ENCODE measurements around the gene RETSAT.
"Not testable (repeated sequence)": the region's sequence is repeated elsewhere in the genome, so short reads cannot be mapped to it uniquely, and the experiment has no call there.

The RETSAT gene

DNA sequence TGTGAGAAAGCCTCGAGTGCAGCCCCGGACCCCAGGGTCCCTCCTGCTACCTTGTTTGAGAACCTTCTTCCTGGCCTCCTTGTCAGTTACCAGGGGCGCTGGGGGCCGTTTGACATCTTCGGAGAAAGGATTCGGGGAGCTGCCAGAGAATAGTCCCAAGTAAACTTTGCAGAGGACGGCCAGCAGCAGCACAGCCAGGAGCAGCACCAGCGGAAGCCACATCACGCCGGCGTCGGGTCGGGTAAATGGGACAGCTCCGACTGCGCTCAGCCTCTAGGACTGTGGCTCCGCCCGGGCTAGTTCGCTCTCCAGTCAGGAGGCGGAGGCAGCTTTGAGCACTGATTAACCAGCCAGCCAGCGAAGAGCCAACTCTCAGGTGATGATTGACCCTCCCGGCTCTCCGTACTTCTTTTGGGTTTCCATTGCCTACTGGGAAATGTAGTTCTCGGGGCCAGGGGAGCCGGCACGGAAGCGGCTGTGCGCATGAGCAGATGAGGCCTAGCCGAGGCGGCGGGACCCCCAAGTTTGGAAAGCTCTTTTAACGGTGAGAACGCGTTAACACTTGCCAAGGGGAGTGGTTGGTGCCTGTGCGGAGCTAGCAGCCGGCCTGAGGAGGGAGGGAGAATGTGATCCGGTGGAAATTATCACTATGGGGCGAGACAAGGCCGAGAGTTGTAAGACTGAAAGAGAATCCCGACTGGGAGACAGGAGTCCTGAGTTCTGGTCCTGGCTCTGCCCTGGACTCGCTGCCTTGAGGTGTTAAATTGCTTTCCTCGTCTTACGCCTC, at the start of gene RETSAT, which contains the start of gene ELMOD3:
Gene RETSAT, minus strand, starts transcription at position 243 of the 787 bp plus-strand sequence. Its CDS starts 21 bp downstream, at position 222.
Gene ELMOD3, plus strand, starts transcription at position 484 of the 787 bp plus-strand sequence. CDS start 2,430 bp downstream, outside the sequence.
- peak; percentile 97 for DNase-seq

DNA sequence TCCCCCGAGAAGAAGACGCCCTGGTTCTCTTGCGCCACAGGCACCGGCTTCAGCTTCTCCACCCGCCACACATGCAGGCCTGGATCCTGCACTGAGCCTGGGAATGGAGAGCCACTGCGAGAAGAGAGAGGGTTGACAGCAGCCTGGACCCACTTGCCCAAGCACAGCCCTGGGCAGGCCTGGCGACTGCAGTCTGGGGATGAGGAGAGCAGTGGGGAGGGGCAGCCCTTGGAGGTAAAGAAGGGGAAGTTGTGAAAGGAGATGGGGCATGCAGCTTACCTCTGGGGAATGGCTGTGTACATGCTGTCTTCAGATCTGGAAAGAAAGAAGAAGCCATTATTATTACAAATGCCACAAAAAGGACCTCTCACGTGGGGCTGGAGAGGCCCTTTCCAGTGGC, 47.5 kb upstream of the RETSAT start:
- DNase-seq = no peak

DNA sequence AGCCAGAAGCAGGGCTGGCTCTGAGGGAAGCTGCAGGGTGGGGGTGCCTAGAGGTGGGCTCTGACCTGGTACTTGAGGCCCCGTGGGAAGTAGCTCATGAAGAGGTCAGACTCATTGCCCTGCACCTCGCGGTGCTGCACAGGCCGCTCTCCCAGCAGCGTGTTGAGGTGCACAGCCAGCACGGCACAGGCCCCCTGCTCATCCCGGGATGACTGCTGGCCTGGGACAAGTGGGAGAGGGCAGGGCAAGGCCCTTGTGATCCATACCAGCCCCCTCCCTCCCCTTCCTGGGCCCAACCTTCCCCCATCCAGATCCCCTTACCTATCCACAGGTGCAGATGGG, 47.1 kb upstream of the RETSAT start:
- DNase-seq = no peak

DNA sequence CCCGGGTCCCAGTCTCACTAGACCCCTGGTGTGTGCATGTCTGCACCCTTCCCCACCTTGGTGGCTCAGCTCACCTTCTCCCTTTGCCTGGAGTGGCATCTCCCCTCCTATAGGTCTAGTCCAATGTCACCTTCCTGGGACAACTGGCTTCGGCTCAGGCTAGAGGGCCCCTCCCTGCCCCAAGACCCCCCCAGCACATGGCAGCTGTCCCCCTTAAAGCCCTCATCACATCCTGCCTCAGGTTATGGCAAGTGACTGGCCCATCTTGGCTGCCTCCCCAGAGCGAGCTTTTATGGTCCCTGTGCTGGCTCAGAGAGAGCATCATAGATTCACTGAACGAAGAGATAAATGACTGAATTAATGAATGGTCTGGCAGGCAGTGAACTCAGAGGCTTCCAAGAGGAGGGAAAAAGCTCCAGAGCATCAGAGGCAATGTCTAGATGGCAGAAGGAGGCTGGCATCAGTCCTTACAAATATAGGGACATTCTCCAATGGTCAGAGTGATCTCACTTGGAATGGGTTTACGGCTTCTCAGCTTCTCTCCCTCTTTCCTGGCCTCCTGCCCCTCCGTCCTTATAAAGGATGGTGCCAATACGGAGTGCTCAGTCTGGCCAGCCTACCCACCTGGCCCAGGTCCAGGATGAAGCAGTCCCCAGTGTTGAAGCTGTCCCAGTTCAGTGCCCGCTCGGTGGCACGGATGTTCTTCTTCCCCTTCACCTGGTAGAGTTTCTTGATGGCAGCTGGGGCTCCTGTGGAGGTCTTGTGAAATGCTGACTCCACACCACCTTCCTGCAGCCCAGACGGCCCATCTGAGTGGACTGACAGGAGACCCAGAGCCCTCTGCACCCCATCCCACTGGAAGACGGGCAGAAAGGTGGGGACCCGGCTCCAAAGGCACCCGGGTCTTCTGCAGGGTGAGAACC, 46.5 kb upstream of the RETSAT start:
- DNase-seq = no peak

DNA sequence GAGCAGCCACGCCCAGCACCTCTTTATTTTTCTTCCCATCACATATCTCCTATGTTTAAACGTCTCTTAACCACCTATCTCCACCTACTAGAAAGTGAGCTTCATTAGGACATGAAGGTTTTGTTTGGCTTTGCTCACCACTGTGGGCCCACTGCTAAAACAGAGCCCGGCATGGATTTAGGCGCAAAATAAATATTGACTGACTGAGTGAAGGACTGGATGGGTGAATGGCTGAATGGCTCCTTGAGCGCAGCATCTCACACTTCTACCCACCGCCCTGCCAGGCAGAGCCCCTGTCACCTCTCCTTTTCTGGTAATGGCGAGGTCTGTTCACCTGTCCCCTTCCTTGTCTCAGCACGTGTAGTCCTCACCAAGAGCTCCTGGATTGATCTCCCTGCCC, 45.7 kb upstream of the RETSAT start:
- DNase-seq = no peak

DNA sequence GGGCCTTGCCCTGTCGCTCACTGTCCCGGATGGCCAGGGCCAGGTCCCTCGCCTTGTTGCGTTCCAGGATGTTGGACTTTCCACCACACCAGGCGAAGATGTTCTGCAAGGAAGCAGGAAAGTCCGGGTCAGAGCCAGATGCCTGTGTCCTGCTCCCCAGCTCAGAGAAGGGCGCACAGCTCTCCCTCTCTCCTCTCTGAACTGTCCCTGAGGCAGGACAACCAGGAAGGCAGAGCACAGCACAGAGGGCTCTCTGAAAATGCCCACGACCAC, 44.8 kb upstream of the RETSAT start:
- DNase-seq = no peak

DNA sequence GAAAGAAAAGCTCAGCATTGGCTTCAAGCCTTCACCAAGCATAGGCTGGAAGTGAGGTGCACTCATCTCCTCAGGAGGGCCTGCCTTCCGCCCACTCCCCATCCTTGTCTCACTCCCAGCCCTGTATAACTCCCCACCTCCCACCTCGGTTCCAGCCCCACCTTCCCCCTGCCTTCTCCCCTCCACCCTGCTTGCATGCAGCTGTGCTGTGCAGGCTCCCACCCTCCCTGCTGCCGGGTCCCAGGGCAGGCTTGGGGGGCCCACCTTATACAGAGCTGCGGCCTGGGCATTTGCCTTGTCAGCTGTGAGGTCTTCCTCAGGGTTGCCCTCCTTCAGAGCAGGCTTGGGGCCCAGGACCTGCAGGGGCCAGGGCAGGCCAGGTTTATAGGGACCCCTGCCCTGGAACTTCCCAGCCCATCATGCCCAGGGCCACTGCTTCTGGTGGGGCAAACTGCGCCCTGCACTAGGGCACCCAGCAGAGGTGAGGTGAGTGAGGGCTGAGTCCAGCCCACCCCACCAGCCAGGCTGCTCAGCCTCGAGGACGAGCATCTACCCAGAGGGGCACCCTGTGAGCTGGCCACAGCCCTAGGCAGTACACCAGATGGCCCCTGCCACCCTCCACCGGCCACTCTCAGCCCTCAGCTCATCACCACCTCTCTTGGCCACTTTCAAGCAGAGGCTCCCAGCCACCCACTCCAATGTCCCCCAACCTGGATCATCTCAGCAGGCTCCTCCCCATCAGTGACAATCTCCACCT, 44.3 kb upstream of the RETSAT start:
- DNase-seq = no peak

DNA sequence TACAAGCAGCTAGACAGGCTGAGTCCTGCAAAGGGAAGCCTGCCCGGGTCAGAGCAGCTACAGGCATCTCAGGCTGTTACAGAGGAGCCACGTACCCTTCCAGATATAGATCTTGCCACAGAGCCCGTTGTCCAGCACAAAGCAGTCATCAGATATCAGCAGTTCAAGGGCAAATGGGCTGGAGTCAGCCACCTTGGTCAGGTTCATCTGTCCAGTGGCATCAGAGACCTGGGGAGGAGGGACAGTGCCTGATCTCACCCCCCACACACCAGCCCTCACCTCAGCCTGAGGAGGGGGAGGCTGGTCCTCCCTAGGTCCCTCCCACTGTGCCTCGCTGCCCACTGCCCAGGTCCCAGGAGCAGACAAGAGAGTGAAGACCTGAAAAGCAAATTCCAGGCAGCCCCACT, 43.6 kb upstream of the RETSAT start:
- no peak for DNase-seq

DNA sequence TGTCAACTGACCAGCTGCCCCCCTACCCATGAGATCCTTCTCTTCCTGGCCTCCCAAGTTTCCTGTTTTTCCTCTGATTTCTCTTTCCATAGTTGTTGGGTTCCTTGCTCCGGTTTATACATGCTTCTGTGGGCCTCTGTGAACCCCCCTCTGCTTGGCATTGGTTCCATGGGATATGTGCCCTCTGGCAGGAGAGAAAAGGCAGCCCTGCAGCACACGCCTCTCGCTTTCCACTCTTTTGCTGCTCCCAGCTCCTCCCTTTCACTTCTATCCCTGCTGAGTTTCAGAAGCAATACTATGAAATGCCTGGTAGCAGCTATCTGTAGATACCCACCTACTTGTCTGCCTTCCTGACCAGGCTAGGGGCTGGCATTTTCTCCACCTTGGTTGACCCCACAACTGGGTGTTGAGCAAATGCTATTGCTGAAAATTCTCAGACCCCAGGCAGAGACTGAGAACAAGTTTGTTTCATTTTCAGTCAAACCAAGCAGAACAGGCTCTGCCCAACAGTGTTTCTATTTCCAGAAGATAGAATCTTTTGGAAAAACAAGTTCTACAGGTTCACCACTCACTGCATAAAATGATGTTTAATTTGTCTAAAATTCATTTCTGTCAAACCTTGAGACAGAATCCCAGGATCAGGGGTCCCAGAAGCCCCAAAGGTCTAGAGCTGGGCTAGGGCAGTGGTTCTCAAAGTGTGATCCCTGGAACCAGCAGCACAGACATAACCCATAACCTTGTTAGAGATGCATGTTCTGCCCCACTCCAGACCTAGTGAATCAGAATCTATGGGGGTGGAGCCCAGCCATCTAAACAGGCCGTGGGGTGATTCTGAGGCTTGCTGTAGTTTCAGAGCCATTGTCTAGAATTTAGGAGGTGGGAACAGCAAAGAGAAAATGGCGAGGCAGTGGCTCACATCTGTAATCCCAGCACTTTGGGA, 42.5 kb upstream of the RETSAT start:
- DNase-seq = no peak

DNA sequence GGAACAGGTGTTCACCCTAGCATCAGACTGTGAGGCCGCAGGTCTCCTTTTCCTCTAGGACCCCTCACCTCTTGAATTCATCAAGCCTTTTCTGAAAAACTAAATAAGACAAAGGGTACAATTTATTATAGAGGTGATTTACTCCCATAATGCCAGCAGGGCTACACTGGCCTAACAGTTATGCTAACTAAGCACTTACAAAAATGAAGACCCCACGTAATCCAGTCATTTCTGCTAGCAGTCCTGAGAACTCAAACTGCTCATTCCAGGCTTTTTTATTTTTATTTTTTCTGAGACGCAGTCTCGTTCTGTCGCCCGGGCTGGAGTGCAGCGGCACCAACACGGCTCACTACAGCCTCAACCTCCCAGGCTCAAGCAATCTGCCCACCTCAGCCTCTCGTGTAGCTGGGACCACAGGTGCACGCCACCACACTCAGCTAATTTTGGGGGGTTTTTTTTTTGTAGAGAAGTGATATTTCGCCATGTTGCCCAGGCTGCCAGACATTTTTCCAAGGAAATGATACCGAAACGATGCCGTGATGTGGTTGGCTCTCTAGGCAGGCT, 41.7 kb upstream of the RETSAT start:
- DNase-seq = no peak

DNA sequence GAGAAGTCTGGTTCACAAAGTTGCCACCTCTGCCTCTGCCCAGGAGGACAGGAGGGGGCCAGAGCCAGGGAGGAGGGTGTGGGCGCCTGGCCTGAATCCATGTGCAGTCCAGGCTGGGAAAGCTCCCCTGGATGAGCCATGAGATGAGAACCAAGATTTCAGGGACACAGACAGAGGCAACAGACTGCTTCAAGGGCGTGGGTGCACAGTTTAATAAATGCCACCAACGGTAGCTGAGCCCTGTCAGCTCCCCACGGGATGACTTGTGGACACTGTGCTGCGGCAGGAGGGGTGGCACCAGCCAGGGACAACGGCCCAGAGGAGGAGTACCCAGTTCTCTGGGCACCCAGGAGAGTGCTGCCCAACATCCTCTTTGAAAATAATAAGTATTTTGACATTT, 40.6 kb upstream of the RETSAT start:
- no peak for DNase-seq

DNA sequence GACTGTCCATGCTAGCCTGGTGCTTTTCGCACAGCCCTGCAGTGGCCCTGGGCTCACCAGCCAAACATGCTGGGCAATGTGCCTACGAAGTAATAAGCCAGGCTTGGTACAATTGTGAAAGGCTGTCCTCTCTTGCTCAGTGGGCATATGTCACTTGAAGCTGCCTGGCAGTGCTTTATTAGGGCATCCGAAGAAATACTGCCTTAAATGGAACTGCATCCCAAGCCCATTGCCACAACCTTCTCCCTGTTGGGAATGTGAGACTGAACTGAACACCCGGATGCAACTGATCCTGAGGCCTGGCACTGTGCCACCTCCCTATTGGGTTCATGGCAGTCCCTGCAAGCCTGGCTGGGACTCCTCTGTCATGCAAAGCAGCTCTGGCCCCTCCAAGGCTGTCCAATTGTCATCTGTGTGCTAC, 39.9 kb upstream of the RETSAT start:
- no peak for DNase-seq

DNA sequence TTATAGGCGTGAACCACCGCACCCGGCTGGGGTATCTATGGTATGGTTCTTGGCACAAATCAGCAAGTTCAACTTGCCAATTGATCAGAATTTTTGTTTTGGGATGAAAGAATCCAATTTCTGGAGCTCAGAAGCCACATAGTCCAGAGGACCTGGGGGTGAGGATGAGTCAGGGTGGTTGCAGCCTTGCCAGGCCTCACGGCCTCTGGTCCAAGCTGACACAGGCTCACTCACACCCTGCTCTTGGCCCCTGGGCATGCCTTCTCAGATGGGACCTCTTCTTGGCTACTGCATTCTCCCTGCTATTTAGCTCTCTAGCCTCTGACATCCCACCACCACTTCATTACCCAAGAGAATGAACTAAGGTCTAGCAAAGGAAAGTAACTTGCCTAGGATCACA, 39.5 kb upstream of the RETSAT start:
- DNase-seq = no peak

DNA sequence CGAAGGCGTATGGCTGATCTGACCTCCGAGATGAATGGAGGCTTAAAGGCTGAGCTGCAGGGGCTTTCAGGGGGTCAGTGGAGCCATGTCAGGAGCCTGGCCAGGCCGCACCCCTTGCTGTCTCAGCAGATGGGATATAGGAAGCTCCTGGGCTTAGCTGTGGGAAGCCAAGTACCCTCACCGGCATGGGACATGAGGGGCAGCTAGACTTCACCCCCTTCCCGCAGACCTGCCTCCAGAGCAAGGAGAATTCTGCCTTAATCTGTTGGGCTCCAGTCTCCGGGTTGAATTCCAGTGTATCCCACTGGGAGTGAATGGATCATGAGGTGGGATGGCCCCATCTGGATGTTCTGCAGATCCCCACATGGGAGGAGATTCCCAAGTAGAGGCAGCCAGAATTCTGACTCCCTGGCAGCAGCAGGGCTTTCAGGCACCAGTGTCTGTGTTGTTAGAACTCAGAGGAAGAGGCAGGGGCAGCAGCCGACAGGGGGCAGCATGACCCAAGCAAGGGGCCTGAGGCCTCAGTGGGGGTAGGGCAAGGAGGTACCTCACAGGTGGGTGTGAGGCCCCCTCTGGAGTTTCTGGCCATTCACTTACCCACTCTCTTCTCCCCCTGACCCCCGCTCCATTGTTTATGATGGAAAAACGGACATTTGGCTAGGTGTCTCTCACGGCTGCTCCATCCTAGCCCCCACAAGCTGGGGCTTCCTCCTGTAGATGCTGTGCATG, 36.8 kb upstream of the RETSAT start:
- DNase-seq = no peak

DNA sequence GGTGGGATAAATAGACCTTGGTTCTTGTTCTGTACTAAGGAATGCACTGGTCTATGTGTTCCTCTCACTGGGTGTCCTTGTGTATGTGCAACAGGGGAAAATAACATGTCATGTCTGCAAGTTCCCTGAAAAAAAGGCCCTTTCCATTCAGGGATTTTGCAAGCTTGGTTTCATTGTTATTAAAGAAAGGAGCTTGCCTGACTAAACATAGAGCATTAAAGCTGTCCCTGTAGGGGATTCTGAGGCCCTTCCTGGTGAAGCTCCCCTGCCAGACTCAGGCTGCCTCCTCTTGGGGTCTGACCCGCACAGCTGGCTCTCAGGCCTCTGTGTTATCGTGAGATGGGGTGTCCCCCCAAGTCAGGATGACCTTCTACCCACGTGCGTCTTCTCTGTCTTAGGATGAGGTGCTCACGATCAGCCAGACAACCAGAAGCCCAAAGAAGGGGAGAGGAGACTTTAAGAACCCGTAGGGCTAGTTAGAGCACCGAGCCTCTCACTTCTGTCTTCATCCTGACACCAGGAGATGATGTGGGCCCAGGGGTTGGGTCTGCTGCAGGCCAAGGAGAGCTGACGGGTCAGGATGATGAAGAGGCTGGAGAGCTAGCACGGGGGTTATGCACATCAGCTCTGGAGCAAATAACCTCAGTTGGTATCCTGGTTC, 34.7 kb upstream of the RETSAT start:
- DNase-seq = no peak

DNA sequence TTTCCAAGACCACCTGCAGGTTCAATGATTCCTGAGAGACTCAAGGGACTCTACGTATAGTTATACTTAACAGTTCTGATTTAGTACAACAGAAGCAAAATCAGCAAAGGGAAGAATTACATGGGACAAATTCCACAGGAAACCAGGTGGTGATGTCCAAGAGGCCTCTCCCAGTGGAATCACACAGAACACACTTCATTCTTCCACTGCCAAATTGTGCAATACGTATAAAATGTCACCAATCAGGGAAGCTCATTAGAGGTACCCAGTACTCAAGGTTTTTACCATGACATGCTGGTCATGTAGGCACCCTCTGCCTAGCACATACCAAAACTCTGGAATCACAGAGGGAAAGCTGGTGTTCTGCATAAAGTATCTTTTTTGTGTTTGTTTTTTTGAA, 33.4 kb upstream of the RETSAT start:
- DNase-seq = no peak

DNA sequence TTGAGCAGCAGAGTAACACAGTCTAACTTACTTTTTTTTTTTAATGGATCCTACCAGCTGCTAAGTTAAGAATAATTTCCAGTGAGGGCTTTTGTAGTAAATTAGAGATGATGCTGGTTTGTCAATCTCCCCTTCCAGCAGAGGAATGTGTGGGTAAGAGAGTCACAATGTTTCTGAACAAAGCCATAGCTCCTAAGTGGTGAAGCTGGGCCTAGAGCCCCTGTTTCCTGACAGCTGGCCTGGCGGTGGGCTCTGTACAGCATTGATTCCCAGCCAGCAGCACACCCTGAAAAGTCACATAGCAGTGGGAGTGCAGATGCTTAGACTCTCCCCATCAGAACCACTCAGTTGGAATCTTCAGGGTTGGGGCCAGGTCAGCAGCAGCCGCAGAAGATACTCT, 31.4 kb upstream of the RETSAT start:
- no peak for DNase-seq

DNA sequence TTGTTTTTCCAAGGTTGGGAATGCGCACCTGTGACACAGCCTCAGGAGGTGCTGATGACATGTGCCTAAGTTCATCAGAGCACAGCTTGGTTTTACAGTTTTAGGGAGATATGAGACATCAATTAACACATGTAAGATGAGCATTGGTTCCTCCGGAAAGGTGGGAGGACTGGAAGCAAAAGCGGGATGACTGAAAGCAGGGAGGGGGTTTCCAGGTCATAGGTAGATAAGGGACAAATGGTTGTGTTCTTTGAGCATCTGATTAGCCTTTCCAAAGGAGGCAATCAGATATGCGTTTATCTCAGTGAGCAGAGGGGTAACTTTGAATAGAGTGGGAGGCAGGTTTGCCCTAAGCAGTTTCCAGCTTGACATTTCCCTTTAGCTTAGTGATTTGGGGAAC, 29.5 kb upstream of the RETSAT start:
- DNase-seq = no peak

DNA sequence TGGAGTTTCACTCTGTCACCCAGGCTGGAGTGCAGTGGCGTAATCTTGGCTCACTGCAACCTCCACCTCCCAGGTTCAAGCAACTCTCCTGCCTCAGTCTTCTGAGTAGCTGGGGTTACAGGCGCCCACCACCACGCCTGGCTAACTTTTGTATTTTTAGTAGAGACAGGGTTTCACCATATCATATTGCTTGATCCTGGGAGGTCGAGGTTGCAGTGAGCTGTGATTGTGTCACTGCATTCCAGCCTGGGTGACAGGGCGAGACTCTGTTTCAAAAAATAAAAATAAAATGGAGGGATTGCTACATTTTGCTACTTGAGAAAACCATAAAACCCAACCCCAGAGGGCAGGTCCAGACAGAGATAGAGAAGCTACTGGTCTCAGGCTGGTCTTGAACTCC, 28.8 kb upstream of the RETSAT start:
- DNase-seq = not testable (repeated sequence)

DNA sequence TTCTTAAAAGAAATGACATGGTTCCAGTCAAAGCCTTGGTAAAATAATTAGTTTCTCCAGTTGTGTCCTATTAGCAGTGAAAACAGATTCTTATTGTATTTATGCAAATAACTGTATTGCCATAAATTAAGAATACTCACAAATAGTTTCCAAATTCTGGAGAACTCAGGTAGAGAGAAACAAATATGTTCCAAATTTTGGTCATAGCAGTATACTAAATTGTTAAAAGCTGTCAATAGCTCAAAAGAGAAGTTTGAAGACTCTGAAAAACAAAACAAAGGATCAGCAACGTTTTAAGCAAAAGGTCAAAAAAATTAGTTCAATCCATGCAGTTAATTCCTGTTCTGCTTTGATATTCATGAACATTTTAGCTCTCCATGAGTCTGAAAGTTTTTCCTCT, 25.7 kb upstream of the RETSAT start:
- no peak for DNase-seq

DNA sequence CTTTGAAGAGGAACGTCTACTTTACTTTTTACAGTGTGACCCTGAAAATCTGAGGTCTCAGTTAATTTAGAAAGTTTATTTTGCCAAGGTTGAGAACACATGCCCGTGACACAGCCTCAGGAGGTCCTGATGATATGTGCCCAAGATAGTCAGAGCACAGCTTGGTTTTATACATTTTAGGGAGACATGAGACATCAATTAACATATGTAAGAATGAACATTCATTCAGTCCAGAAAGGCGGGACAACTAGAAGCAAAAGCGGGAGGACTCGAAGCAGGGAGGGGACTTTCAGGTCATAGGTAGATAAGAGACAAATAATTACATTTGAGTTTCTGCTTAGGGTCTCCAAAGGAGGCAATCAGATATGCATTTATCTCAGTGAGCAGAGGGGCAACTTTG, 23.9 kb upstream of the RETSAT start:
- DNase-seq = no peak

Data from NCI-H526 treated with DMSO at 0.1 percent for 48 hours (cell line).